ENCODE data around the gene NFKB1.
A peak's percentile ranks its signal among the peaks of the same experiment; 100 is the strongest.
"Not testable (repeated sequence)": the region's sequence is repeated elsewhere in the genome, so short reads cannot be mapped to it uniquely, and the experiment has no call there.

The NFKB1 gene, protein sequence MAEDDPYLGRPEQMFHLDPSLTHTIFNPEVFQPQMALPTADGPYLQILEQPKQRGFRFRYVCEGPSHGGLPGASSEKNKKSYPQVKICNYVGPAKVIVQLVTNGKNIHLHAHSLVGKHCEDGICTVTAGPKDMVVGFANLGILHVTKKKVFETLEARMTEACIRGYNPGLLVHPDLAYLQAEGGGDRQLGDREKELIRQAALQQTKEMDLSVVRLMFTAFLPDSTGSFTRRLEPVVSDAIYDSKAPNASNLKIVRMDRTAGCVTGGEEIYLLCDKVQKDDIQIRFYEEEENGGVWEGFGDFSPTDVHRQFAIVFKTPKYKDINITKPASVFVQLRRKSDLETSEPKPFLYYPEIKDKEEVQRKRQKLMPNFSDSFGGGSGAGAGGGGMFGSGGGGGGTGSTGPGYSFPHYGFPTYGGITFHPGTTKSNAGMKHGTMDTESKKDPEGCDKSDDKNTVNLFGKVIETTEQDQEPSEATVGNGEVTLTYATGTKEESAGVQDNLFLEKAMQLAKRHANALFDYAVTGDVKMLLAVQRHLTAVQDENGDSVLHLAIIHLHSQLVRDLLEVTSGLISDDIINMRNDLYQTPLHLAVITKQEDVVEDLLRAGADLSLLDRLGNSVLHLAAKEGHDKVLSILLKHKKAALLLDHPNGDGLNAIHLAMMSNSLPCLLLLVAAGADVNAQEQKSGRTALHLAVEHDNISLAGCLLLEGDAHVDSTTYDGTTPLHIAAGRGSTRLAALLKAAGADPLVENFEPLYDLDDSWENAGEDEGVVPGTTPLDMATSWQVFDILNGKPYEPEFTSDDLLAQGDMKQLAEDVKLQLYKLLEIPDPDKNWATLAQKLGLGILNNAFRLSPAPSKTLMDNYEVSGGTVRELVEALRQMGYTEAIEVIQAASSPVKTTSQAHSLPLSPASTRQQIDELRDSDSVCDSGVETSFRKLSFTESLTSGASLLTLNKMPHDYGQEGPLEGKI

DNA sequence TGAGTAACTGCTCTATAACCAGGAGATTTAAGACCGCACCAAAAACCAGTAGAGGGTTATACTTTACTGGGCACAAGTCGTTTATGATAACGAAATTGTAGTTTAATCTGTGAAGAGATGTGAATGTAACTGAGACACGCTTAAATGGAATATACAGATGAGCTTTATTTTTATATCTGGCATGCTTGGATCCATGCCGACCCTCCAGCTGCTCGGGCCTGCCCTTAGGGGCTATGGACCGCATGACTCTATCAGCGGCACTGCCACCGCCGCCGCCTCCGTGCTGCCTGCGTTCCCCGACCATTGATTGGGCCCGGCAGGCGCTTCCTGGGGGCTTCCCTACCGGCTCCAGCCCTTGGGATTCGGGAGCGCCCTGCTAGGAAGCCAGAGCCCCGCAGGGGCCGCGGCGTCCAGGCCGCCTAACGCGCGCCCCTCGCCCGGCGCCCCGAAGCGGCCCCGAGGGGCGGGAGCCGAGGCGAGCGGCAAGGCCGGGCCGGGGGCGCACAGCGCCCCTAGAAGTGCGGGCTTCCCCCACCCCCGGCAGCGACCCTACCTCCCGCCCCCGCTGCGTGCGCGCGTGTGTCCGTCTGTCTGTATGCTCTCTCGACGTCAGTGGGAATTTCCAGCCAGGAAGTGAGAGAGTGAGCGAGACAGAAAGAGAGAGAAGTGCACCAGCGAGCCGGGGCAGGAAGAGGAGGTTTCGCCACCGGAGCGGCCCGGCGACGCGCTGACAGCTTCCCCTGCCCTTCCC is at the start of gene NFKB1:
Gene NFKB1, plus strand, starts transcription at position 664 of the 751 bp plus-strand sequence. CDS start 24,160 bp downstream, outside the sequence.
- peak; percentile 47 to 73 for DNase-seq (ENCODE audit: low read depth in 2 of 2)

DNA sequence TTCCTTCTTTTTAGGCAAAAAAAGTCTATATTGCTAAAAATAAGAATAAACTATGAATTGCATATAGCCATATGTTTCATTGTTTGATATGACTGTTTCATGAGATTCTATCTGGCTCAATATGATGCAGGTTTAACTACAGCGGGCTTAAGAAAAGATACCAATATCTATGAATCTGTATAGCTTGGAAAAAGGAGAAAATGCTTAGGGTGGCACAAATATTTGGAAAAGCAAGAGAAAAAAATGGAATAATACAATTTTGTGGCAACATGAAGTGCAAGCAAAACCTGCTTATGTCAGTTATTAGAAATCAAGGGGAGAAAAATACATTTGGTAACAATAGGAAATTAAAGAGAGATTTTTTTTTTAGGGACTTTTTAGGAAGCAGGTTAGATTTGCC is 48.3 kb upstream of the NFKB1 start:
- no peak for DNase-seq (ENCODE audit: low read depth in 2 of 2)

DNA sequence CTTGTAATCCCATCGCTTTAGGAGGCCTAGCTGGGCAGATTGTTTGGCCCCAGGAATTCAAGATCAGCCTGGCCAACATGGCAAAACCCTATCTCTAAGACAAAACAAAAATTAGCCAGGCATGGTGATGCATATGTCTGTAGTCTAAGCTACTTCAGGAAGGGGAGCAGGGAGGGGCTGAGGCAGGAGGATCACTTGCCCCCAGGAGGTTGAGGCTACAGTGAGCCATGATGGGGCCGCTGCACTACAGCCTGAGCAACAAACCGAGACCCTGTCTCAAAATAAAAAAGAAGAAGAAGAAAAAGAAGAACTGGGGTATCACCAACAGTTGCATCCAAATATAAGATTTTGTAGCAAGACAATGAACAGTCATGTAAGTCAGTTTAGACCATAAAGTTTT is 47.3 kb upstream of the NFKB1 start:
- no peak for DNase-seq (ENCODE audit: low read depth in 2 of 2)

DNA sequence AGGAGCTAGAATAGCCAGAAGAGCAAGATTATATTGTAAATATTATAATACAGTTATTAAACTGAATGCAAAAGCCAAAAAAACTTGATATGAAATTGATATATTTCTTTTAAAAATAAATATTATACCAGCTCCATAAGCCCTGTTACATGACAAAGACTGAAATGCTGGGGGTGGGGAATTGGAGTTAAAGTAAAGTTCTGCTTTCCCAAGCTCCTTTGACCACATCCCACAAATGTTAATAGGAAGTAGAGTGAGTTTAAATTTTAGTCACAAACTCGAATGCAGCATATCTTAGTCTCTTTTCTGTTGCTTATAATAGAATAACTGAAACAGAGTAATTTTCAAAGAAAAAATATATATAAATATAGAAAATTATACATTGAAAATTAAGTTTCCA is 46.9 kb upstream of the NFKB1 start:
- no peak for DNase-seq (ENCODE audit: low read depth in 2 of 2)

DNA sequence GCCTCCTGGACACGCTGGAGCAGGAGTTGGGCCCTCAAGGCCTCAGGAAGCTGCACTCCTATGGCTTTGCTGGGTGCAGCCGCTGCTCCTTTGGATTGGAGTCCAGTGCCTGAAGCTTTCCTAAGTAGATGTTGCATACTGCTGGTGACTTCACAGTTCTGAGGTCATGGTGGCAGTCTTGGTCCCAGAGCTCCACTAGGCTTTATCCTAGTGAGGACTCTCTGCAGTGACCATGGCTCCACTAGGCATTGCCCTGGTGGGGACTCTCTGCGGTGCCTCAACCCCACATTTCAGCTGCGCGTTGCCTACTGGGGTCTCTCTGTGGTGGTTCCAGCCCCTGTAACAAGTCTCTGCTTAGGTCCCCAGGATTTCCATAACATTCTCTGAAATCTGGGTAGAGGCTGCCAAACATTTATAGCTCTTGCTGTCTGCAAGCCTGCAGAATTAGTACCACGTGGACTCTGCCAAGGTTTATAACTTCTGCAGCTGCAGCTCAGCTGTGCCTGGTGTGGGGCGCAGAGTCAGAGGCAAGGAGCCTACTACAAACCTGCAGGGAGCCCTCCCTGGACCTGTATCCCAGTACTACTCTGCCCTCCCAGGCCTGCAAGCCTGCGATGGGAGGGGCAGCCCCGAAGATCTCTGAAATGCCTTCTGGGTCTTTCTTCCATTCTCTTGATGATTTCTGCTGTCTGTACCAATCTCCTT is 46.0 kb upstream of the NFKB1 start:
- no peak for DNase-seq (ENCODE audit: low read depth in 2 of 2)

DNA sequence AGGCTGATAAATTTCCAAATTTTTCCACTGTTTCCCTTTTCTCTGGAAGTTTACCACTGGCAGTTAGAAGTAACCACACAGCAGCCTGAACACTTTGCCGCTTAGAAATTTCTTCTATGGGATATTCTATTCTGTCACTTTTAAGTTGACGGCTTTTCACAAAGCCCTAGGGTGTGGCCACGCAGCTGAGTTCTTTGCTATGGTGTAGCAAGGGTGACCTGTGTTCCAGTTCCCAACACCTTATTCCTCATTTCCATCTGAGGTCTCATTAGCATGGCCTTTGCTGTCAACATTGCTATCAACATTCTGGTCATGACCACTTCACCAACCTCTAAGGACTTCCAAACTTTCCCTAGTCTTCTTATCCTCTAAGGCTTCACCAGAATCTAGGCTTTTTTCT is 45.4 kb upstream of the NFKB1 start:
- DNase-seq (ENCODE audit: low read depth in 2 of 2), result no peak

DNA sequence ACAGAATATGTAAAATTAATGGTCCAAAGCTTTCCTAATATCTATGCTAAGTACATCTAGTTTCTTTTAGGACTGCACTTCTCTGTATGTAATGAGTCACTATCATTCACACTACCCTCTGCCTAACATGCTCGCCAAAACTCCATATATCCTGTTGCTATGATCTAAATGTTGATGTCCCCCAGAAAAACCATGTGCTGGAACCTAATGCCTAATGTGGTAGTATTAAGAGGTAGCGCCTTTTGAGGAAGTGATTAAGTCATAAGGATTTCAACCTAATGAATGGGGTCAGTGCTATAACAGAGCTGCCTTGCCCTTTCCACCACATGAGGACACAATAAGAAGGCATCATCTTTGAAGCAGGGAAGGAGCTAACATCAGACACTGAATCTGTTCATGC is 34.9 kb upstream of the NFKB1 start:
- no peak for DNase-seq (ENCODE audit: low read depth in 2 of 2)

DNA sequence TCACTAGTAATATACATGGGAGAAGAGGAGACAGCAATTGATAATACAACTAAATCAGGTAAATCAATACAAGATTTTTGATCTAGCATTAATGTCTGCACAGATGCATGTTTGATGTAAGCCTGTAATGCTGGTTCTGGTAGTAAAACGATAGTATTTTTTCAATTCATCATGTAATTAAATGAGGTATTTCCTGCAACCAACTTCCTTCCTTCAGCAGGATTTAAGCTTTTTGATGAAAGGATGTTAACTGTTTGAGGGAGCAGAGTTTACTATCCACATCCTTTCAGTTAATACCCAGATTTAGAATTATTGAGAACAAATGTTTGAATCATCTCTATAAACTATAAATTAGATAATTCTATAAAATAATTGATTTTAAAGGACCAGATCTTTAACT is 31.4 kb upstream of the NFKB1 start:
- no peak for DNase-seq (ENCODE audit: low read depth in 2 of 2)

DNA sequence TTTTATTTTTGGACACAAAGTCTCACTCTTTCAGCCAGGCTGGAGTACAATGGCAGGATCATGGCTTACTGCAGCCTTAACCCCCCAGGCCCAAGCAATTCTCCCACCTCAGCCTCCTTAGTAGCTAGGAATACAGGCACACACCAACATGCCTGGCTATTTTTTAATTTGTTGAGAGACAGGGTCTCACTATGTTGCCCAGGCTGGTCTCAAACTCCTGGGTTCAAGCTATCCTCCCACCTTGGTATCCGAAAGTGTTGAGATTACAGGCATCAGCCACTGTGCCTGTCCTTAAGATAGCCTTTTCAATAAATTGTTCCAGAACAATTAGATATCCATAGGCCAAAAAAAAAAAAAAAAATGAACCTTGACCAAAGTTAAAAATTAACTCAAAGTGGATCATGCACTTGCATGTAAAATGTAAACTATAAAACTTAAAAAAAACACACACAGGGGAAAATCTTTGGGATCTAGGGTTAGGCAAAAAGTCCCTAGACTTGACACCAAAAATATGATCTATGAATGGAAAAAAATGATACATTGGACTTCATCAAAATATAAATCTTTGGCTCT is 28.6 kb upstream of the NFKB1 start:
- DNase-seq (ENCODE audit: low read depth in 2 of 2), result no peak

DNA sequence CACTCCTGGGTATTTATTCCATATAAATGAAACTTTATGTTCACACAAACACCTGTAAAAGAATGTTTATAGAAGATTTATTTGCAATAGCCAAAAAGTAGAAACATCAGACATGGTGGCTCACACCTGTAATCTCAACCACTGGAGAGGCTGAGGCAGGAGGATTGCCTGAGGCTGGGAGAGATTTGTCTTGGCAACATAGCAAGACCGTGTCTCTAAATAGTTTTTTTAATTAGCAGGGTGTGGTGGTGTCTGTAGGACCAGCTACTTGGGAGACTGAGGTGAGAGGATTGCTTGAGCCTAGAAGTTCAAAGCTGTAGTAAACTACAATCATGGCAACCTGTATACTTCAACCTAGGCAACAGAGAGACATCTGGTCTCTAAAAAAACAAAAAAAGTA is 27.7 kb upstream of the NFKB1 start:
- DNase-seq (ENCODE audit: low read depth in 2 of 2), result no peak

DNA sequence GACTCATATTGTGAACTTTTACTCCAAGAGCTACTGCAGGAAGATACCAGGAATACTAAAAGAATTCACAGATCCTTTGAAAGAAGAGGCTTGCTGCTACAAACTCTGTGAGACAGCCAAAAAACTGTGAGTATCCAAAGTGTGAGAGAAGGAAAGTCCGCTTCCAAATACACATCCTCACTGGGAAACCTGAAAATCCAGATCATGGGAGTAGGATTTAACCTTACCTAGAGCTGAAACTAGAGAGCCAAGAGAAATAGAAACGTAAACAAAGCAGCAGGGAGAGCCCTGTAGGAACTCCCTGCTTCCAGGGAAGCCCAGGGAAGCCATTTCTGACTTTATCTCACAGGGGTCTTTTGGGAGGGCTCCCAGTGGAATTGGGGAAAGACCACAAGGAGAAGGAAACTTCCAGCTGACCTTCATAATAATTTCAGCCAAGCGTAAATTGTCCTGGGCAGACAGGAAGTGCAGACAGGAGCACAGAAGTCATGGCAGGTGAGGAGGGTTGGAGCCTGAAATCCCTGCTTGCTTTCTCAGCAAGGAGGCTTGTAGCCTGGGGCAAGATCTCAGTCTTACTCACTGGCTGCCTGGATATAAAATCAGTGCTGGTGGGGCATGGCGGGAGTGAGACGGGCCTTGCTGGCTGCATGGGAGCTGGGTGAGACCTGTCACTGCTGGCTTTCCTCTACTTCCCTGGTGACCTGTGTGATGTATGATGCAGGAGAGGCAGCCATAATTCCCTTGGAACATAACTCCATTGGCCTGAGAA is 26.2 kb upstream of the NFKB1 start:
- DNase-seq (ENCODE audit: low read depth in 2 of 2), result no peak

DNA sequence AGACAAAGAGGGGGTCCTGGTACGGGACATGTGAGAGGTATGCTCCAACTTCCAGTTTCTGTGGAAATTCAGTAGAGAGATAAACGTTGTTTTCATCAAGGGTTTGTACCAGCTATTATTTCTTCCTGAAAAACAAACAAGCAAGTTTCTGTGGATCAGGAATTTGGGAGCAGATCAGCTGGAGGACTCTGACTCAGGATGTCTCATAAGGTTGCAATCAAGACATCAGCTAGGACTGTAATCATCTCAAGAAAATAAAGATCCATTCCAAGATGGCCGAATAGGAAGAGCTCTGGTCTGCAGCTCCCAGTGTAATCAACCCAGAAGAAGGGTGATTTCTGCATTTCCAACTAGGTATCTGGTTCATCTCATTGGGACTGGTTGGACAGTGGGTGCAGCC is 23.5 kb upstream of the NFKB1 start:
- DNase-seq (ENCODE audit: low read depth in 2 of 2), result no peak

DNA sequence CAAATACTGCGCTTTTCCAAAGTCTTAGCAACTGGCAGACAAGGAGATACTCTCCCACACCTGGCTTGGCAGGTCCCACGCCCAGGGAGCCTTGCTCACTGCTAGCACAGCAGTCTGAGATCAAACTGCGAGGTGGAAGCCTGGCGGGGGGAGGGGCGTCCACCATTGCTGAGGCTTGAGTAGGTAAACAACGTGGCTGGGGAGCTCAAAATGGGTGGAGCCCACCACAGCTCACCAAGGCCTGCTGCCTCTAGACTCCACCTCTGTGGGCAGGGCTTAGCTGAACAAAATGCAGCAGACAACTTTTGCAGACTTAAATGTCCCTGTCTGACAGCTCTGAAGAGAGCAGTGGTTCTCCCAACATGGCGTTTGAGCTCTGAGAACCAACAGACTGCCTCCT is 23.0 kb upstream of the NFKB1 start:
- no peak for DNase-seq (ENCODE audit: low read depth in 2 of 2)

DNA sequence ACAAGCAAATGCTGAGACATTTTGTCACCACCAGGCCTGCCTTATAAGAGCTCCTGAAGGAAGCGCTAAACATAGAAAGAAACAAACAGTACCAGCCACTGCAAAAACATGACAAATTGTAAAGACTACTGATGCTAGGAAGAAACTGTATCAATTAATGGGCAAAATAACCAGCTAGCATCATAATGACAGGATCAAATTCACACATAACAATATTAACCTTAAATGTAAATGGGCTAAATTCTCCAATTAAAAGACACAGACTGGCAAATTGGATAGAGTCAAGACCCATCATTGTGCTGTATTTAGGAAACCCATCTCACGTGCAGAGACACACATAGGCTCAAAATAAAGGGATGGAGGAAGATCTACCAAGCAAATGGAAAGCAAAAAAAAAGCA is 21.3 kb upstream of the NFKB1 start:
- DNase-seq (ENCODE audit: low read depth in 2 of 2), result not testable (repeated sequence)

DNA sequence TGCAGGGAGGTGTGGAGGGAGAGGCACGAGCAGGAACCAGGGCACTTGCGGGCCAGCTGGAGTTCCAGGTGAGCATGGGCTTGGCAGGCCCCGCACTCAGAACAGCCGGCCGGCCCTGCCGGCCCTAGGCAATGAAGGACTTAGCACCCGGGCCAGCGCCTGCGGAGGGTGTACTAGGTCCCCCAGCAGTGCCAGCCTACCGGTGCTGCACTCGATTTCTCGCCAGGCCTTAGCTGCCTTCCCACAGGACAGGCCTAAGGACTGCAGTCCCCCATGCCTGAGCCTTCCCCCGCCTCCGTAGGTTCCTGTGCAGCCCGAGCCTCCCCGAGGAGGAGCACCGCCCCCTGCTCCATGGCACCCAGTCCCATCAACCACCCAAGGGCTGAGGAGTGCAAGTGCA is 18.0 kb upstream of the NFKB1 start:
- DNase-seq (ENCODE audit: low read depth in 2 of 2), result no peak

DNA sequence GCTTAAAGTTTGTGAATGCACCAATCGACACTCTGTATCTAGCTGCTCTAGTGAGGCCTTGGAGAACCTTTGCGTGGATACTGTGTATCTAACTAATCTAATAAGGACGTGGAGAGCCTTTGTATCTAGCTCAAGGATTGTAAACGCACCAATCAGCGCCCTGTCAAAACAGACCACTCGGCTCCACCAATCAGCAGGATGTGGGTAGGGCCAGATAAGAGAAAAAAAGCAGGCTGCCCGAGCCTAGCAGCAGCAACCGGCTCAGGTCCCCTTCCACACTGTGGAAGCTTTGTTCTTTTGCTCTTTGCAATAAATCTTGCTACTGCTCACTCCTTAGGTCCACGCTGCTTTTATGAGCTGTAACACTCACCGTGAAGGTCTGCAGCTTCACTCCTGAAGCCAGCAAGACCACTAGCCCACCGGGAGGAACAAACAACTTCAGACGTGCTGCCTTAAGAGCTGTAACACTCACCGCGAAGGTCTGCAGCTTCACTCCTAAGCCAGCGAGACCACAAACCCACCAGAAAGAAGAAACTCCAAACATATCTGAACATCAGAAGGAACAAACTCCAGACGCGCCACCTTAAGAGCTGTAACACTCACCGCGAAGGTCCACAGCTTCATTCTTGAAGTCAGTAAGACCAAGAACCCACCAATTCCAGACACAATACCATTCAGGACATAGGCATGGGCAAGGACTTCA is 17.0 kb upstream of the NFKB1 start:
- not testable (repeated sequence) for DNase-seq (ENCODE audit: low read depth in 2 of 2)

DNA sequence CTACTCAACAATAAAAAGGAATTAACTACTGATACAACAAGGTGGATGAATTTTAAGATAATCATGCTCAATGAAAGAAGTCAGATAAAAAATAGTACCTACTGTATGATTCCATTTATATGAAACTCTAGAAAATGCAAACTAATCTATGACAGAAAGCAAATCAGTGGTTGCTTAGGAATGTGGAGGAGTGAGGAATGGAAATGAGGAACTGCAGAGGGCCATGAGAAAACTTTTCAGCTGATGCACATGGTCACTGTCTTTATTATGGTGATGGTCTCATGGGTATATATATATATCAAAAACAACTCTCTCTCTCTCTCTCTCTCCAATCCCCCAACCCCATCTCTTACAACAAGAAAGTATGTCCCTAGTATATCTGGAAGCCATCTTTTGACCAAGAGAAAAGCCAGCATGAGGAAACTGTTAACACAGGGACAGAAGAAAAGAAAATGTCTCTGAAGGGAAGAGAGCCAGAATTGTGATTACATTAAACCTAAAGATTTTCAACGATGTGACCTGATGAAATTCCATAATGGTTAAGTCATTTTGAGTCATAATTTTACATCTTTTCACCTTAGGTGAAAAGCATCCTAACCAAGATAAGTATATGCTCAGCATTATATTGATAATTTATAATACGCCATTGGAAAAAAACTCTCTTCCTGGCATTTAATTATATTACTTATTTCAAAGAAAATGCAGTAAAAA is 8.5 kb upstream of the NFKB1 start:
- DNase-seq (ENCODE audit: low read depth in 2 of 2), result no peak

DNA sequence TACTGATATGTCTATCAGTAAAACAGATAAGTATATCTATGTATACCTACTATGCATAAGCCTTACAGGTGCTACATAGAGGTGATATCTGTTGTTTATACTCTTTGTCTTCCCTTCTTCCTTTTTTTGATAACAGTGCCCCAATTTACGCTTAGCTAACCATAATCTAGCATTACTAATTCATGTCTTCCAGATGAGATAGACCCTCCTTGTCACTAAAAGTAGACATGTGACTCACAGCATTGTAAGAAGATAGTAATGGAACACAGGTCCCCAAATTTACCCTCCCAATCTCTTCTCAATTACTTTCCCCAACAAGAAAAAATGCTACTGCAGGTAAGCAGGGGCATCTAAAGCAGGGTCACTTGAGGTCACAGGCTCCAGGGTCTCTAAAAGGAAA is 7.9 kb upstream of the NFKB1 start:
- DNase-seq (ENCODE audit: low read depth in 2 of 2), result no peak

DNA sequence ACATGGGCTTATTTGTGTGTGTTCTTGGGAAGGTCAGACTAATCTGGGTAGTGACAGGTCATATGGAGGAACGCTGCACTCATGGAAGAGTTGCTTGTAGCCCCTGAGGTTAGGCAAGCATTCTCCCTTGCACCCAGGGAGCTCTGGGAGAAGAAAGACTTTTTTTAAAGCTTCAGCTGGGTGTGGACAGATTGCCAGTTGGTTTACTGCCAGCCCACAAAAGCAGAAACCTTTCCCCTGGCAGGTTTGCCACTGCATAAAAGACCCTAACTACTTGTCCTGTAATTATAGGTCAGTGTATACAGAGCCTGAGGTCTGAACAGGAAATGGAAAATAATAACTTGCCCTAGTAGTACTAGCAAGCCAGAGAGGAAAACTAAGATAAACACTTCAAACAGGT is 7.4 kb upstream of the NFKB1 start:
- no peak for DNase-seq (ENCODE audit: low read depth in 2 of 2)

All from stimulated activated CD4-positive, alpha-beta T cell treated with anti-CD3 and anti-CD28 coated beads, Interleukin-4, amount 100 ng/mL, for 48 hours (primary cell).